ENCODE results near the gene DCAF17.

DNA sequence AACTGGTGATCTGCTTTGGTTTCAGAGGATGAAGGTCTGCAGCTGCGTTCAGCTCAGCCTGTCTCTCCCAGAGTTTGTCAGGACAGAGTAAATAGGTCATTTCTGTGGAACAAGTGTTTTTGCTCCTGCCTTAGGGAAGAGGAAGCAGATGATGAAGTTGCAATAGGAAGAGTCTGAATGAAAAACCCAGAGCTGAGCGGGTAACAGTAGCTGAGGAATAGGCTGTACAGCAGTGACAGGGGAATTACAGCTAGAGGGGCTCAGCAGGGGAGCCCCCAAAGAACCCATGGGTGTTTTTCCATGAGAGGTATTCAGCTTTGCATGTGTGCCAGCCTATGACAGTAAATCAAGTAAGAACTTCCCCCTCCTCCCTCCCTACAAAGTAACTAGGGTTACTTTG, 78.0 kb downstream of the DCAF17 start:
- TF ChIP-seq, protein P1, sequence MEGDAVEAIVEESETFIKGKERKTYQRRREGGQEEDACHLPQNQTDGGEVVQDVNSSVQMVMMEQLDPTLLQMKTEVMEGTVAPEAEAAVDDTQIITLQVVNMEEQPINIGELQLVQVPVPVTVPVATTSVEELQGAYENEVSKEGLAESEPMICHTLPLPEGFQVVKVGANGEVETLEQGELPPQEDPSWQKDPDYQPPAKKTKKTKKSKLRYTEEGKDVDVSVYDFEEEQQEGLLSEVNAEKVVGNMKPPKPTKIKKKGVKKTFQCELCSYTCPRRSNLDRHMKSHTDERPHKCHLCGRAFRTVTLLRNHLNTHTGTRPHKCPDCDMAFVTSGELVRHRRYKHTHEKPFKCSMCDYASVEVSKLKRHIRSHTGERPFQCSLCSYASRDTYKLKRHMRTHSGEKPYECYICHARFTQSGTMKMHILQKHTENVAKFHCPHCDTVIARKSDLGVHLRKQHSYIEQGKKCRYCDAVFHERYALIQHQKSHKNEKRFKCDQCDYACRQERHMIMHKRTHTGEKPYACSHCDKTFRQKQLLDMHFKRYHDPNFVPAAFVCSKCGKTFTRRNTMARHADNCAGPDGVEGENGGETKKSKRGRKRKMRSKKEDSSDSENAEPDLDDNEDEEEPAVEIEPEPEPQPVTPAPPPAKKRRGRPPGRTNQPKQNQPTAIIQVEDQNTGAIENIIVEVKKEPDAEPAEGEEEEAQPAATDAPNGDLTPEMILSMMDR (conservative IDR thresholded peaks at IDR 0.05), result no peak
- no peak for TF ChIP-seq ZFX (IDR thresholded peaks at IDR 0.05)
